ENCODE results near the gene FGF21.

- TF ChIP-seq, protein P1, sequence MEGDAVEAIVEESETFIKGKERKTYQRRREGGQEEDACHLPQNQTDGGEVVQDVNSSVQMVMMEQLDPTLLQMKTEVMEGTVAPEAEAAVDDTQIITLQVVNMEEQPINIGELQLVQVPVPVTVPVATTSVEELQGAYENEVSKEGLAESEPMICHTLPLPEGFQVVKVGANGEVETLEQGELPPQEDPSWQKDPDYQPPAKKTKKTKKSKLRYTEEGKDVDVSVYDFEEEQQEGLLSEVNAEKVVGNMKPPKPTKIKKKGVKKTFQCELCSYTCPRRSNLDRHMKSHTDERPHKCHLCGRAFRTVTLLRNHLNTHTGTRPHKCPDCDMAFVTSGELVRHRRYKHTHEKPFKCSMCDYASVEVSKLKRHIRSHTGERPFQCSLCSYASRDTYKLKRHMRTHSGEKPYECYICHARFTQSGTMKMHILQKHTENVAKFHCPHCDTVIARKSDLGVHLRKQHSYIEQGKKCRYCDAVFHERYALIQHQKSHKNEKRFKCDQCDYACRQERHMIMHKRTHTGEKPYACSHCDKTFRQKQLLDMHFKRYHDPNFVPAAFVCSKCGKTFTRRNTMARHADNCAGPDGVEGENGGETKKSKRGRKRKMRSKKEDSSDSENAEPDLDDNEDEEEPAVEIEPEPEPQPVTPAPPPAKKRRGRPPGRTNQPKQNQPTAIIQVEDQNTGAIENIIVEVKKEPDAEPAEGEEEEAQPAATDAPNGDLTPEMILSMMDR (IDR thresholded peaks at IDR 0.05), result no peak
- no peak for TF ChIP-seq POLR2A (IDR thresholded peaks at IDR 0.05; ENCODE audit: low read length)
- TF ChIP-seq, protein P2, sequence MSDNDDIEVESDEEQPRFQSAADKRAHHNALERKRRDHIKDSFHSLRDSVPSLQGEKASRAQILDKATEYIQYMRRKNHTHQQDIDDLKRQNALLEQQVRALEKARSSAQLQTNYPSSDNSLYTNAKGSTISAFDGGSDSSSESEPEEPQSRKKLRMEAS (IDR thresholded peaks at IDR 0.05), result no peak
- no peak for TF ChIP-seq CHD2 (IDR thresholded peaks at IDR 0.05; ENCODE audit: low read length, partially characterized antibody)
- TF ChIP-seq SREBF2 (IDR thresholded peaks at IDR 0.05), result no peak
- TF ChIP-seq JUN (IDR thresholded peaks at IDR 0.05), result no peak
- TF ChIP-seq CBX2 (IDR thresholded peaks at IDR 0.05; ENCODE audit: borderline replicate concordance, low read depth), result no peak
- no peak for TF ChIP-seq NR3C1 (IDR thresholded peaks at IDR 0.05)
- TF ChIP-seq EP300 (IDR thresholded peaks at IDR 0.05), result no peak
These were observed 30.2 kb upstream of the FGF21 start for GRCh38 chr19:48724796-48725753.

Data from A549 (cell line).